Liver (tissue), 9 donors: Measurements from ENCODE around the gene PCDH10. TPM values are rescaled to one million over a fixed set of nuclear protein-coding genes. Genes with fewer than 3 reads are reported as not detected.

Source experiments
- DNase-seq: peaks from one replicate; pipeline ENCODE4 v3.0.0-alpha.2; 2017; ENCODE audit warnings: low spot score
- H3K27ac ChIP-seq, 2 donors: one replicate each; pipeline ENCODE4 v1.7.0; 2013; ENCODE audit warnings: inconsistent platforms in 2 of 2, low read length in 2 of 2, control low read depth in 1 of 2, low read depth in 1 of 2, mild to moderate bottlenecking in 1 of 2
- H3K27me3 ChIP-seq, 4 donors: one replicate each; pipeline versions ENCODE4 v1.6.1 to v1.7.0; 2013; ENCODE audit warnings: low read length in 3 of 4, inconsistent platforms in 1 of 4, mild to moderate bottlenecking in 1 of 4, moderate library complexity in 1 of 4; ENCODE audit not compliant: control insufficient read depth in 4 of 4, insufficient read depth in 4 of 4
- H3K36me3 ChIP-seq, 4 donors: one replicate each; pipeline versions ENCODE4 v1.6.1 to v1.7.0; 2013; ENCODE audit warnings: low read length in 3 of 4, mild to moderate bottlenecking in 3 of 4, low read depth in 1 of 4, moderate library complexity in 1 of 4; ENCODE audit not compliant: control insufficient read depth in 4 of 4, insufficient read depth in 3 of 4
- H3K4me1 ChIP-seq, 4 donors: one replicate each; pipeline versions ENCODE4 v1.6.1 to v1.7.0; 2013; ENCODE audit warnings: low read length in 3 of 4, mild to moderate bottlenecking in 3 of 4, moderate library complexity in 1 of 4; ENCODE audit not compliant: control insufficient read depth in 4 of 4, insufficient read depth in 4 of 4
- H3K4me3 ChIP-seq, 3 donors: one replicate each; pipeline versions ENCODE4 v1.6.1 to v1.7.0; 2013; ENCODE audit warnings: low read length in 3 of 3, control low read depth in 1 of 3, low read depth in 1 of 3, mild to moderate bottlenecking in 1 of 3
- H3K9ac ChIP-seq, 2 donors: one replicate each; pipeline ENCODE4 v1.7.0; 2013; ENCODE audit warnings: low read length in 2 of 2, mild to moderate bottlenecking in 2 of 2, moderate library complexity in 2 of 2, control low read depth in 1 of 2, low read depth in 1 of 2
- H3K9me3 ChIP-seq, 4 donors: one replicate each; pipeline versions ENCODE4 v1.6.1 to v1.7.0; 2013; ENCODE audit warnings: low read length in 3 of 4; ENCODE audit not compliant: control insufficient read depth in 4 of 4
- ATF3 ChIP-seq: IDR thresholded peaks from 2 replicates; pipeline ENCODE4 v1.6.1; 2016; ENCODE audit warnings: antibody characterized with exemption
- EGR1 ChIP-seq, 2 donors: IDR thresholded peaks; 2 replicates each; pipeline ENCODE4 v1.6.1; 2016 to 2018; ENCODE audit warnings: antibody characterized with exemption in 2 of 2, low read depth in 2 of 2
- FOXA2 ChIP-seq: IDR thresholded peaks from 2 replicates; pipeline ENCODE4 v1.6.1; 2016; ENCODE audit warnings: antibody characterized with exemption
- GABPA ChIP-seq, 2 donors: IDR thresholded peaks in 1 of 2; conservative IDR thresholded peaks in 1 of 2; 2 replicates each; pipeline ENCODE4 v1.6.1; 2016; ENCODE audit warnings: antibody characterized with exemption in 2 of 2, mild to moderate bottlenecking in 1 of 2, moderate library complexity in 1 of 2
- HNF4A ChIP-seq, 2 donors: conservative IDR thresholded peaks; 2 replicates each; pipeline ENCODE4 v1.6.1; 2016; ENCODE audit warnings: antibody characterized with exemption in 2 of 2, mild to moderate bottlenecking in 2 of 2
- HNF4G ChIP-seq: IDR thresholded peaks from 2 replicates; pipeline ENCODE4 v1.6.1; 2016; ENCODE audit warnings: antibody characterized with exemption
- JUND ChIP-seq, 2 donors: IDR thresholded peaks; 2 replicates each; pipeline ENCODE4 v1.6.1; 2016; ENCODE audit warnings: antibody characterized with exemption in 2 of 2
- RAD21 ChIP-seq, 2 donors: IDR thresholded peaks; 2 replicates each; pipeline ENCODE4 v1.6.1; 2016; ENCODE audit warnings: antibody characterized with exemption in 2 of 2, mild to moderate bottlenecking in 2 of 2
- SP1 ChIP-seq: IDR thresholded peaks from 2 replicates; pipeline ENCODE4 v1.6.1; 2018; ENCODE audit warnings: antibody characterized with exemption, mild to moderate bottlenecking
- YY1 ChIP-seq: IDR thresholded peaks from 2 replicates; pipeline ENCODE4 v1.6.1; 2016; ENCODE audit warnings: antibody characterized with exemption, mild to moderate bottlenecking
- ZBTB33 ChIP-seq: IDR thresholded peaks from 2 replicates; pipeline ENCODE4 v1.6.1; 2016; ENCODE audit warnings: antibody characterized with exemption
- WGBS: extraction: QIAGEN DNeasy Blood & Tissue Kit; methylation state at CpG from one replicate; pipeline ENCODE4 v1.1.7; 2013; 5-methylcytosine and 5-hydroxymethylcytosine counted together
- polyA plus RNA-seq, 2 donors: library from polyadenylated mRNA; stranded (reverse) in 1 of 2; unstranded in 1 of 2; fragments of 200-250 nt in 1 of 2; fragments of >200 nt in 1 of 2; fragmentation: Nextera tagmentation in 1 of 2; extraction: Ambion mirVana in 1 of 2; gene quantifications; one replicate each; pipeline versions ENCODE4 v1.2.1 to v1.2.3, GENCODE V29; 2013 to 2015
- total RNA-seq, 2 donors: library from RNA; depleted of rRNA; stranded (reverse); fragments of >200 nt; gene quantifications; one replicate each; pipeline ENCODE4 v1.2.3, GENCODE V29; 2014
- TF ChIP-seq, protein P1 (sequence below): IDR thresholded peaks from 2 replicates; pipeline ENCODE4 v1.6.1; 2016; ENCODE audit warnings: antibody characterized with exemption
- donor health status: healthy.
- donor health status: healthy.
- donor health status: healthy.
- donor health status: healthy.
- donor health status: healthy.

PCDH10 gene
- total and polyA plus RNA-seq, 4 donors: under 0.01 to 0.09 (median 0.05) TPM; not detected in 1

- no peak overlapping the region for H3K9ac ChIP-seq
- DNase-seq: no peak
- no peak overlapping the region for H3K27ac ChIP-seq
- peaks cover 2 to 15% (median 12%) of the 10 kb centered on the region in 4 donors for H3K27me3 ChIP-seq
- 3% methylated on average over 17 of the region's 17 CpGs for WGBS
- peaks cover 9 to 65% (median 33%) of the 10 kb centered on the region in 4 donors for H3K4me1 ChIP-seq
- TF ChIP-seq HNF4A (conservative IDR thresholded peaks at IDR 0.05) (no peak), GABPA (IDR thresholded peaks at IDR 0.05 in 1 of 2, conservative IDR thresholded peaks at IDR 0.05 in 1 of 2) (no peak), JUND (IDR thresholded peaks at IDR 0.05) (no peak), ATF3 (no peak), SP1 (no peak), ZBTB33 (no peak), FOXA2 (no peak), HNF4G (no peak), EGR1 (IDR thresholded peaks at IDR 0.05; ENCODE audit: low read depth in 2 of 2) (no peak)
- TF ChIP-seq, protein P1, sequence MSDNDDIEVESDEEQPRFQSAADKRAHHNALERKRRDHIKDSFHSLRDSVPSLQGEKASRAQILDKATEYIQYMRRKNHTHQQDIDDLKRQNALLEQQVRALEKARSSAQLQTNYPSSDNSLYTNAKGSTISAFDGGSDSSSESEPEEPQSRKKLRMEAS: no peak
- H3K9me3 ChIP-seq: no peaks in the 10 kb centered on the region
- no peaks in the 10 kb centered on the region for H3K36me3 ChIP-seq
- H3K4me3 ChIP-seq: peak overlapping the region in 1 of 3 donors; percentile 1
Observed at GRCh38 chr4:133149932-133150471, 908 bp downstream of the PCDH10 start.

- peaks cover 2 to 15% (median 12%) of the 10 kb centered on the region in 4 donors for H3K27me3 ChIP-seq
- no peak for TF ChIP-seq YY1
- TF ChIP-seq, protein P1: no peak
- no peaks in the 10 kb centered on the region for H3K36me3 ChIP-seq
- no peak overlapping the region for H3K27ac ChIP-seq
- H3K9ac ChIP-seq: no peak overlapping the region
- H3K4me1 ChIP-seq: peaks cover 9 to 65% (median 33%) of the 10 kb centered on the region in 4 donors
- no peak for DNase-seq
- H3K9me3 ChIP-seq: no peaks in the 10 kb centered on the region
- H3K4me3 ChIP-seq: no peak overlapping the region
- WGBS: 4% methylated on average over 63 of the region's 63 CpGs
Observed at GRCh38 chr4:133150486-133151340, 1.6 kb downstream of the PCDH10 start.

- Histone ChIP-seq H3K9ac (no peak overlapping the region), H3K9me3 (no peaks in the 10 kb centered on the region), H3K27ac (no peak overlapping the region), H3K4me1 (peaks cover 9 to 62% (median 31%) of the 10 kb centered on the region in 4 donors), H3K27me3 (peaks cover 2 to 19% (median 12%) of the 10 kb centered on the region in 4 donors), H3K4me3 (no peak overlapping the region), H3K36me3 (no peaks in the 10 kb centered on the region)
- WGBS: 4% methylated on average over 31 of the region's 31 CpGs
- DNase-seq: no peak
- TF ChIP-seq HNF4A (conservative IDR thresholded peaks at IDR 0.05): no peak
- no peak for TF ChIP-seq FOXA2
- no peak for TF ChIP-seq RAD21 (IDR thresholded peaks at IDR 0.05)
Observed at GRCh38 chr4:133151341-133151690, 2.2 kb downstream of the PCDH10 start.
